IPS-20b (cell line): ENCODE results near the gene HABP2.

Experiments
- H3K27ac ChIP-seq: one replicate; pipeline ENCODE4 v1.5.1; 2013; ENCODE audit warnings: low read length
- H3K27me3 ChIP-seq: 2 replicates; pipeline ENCODE4 v1.6.1; 2013; ENCODE audit warnings: mild to moderate bottlenecking, low read length, inconsistent platforms; ENCODE audit not compliant: insufficient read depth
- H3K36me3 ChIP-seq: 2 replicates; pipeline ENCODE4 v1.6.1; 2013; ENCODE audit warnings: low read depth, mild to moderate bottlenecking, inconsistent platforms, low read length, moderate library complexity; ENCODE audit not compliant: insufficient read depth
- H3K4me1 ChIP-seq: 2 replicates; pipeline ENCODE4 v1.6.1; 2013; ENCODE audit warnings: mild to moderate bottlenecking, control low read depth, inconsistent platforms, low read length, moderate library complexity; ENCODE audit not compliant: insufficient read depth
- H3K4me3 ChIP-seq: 2 replicates; pipeline ENCODE4 v1.5.1; 2013; ENCODE audit warnings: mild to moderate bottlenecking, low read length, inconsistent platforms
- H3K9ac ChIP-seq: 2 replicates; pipeline ENCODE4 v1.6.1; 2013; ENCODE audit warnings: low read depth, mild to moderate bottlenecking, inconsistent platforms, low read length, moderate library complexity
- H3K9me3 ChIP-seq: 2 replicates; pipeline ENCODE4 v1.6.1; 2013; ENCODE audit warnings: mild to moderate bottlenecking, low read depth, low read length, inconsistent platforms; ENCODE audit not compliant: insufficient read depth

HABP2 gene

DNA sequence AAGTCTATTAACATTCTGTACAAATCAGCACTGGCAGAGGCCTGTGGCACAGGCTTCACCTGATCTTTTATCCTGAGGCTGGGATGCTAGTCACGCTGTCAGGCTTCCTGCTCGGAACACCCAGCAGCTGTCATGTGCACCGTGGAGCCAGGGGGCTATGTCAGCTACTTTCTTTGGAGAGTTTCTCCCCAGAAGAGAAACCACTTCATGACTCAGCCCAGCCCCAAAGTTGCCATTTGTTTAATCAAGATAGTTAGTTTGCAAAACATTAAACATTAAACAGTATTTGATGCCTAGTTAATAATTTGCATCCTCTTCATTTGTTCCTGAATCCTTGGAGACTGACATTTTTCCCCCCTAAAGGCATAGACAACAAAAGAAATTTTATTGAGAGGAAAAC is at the start of gene HABP2:
TSS of gene HABP2 (plus strand) at position 353 of the 400 bp plus-strand sequence. CDS start 69 bp downstream, outside the sequence.
- H3K9ac ChIP-seq = no peak within 1 kb of the TSS
- peaks cover 94% of the 10 kb centered on the region for H3K27me3 ChIP-seq
- H3K4me3 ChIP-seq = no peak within 1 kb of the TSS
- peaks cover 2% of the 10 kb centered on the region for H3K4me1 ChIP-seq
- H3K36me3 ChIP-seq = no peaks in the 10 kb centered on the region
- no peak within 1 kb of the TSS for H3K27ac ChIP-seq
- H3K9me3 ChIP-seq = no peaks in the 10 kb centered on the region

DNA sequence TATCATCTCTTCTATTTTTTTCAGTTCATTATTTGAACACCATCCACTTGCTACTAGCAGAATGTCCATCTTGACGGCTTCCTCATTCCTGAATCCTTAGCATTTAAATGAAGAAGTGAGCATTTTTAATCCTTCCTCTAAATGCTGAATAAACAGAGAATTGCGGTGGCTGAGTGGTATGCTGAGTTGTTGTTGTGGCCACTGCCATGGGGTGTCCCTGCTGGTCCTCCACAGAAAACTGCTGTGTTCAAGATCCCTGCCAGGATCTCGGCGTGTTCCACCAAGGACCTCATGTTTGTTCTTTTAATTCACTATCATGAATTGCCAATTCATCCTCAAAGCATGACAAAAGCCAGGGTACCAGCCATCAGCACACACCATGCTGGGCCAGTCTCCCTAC is 48.9 kb upstream of the HABP2 start:
- Histone ChIP-seq H3K27ac (no peak overlapping the region), H3K9me3 (no peaks in the 10 kb centered on the region), H3K36me3 (no peaks in the 10 kb centered on the region), H3K4me3 (no peak overlapping the region), H3K27me3 (no peaks in the 10 kb centered on the region), H3K4me1 (no peaks in the 10 kb centered on the region), H3K9ac (no peak overlapping the region)

DNA sequence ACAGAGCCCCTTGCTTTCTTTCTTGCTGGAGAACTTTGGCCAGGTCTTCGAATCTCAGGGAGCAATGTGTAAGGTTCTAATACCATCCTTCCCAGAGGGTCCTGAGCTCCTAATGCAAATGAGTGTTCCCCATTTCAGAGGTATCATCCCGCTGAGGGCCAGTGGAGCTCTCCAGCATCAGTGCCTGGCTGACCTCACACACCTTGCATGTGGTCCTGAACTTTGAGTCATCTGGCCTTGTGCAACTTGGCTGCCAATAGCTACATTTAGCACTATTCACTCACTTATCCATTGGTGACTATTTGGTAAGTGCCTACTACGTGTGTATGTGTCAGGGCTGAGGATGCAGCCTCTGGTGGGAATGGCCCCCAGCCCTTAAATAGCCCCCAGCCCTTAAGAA is 48.4 kb upstream of the HABP2 start:
- Histone ChIP-seq H3K9ac (no peak overlapping the region), H3K27me3 (no peaks in the 10 kb centered on the region), H3K36me3 (no peaks in the 10 kb centered on the region), H3K4me1 (no peaks in the 10 kb centered on the region), H3K27ac (no peak overlapping the region), H3K9me3 (no peaks in the 10 kb centered on the region), H3K4me3 (no peak overlapping the region)

DNA sequence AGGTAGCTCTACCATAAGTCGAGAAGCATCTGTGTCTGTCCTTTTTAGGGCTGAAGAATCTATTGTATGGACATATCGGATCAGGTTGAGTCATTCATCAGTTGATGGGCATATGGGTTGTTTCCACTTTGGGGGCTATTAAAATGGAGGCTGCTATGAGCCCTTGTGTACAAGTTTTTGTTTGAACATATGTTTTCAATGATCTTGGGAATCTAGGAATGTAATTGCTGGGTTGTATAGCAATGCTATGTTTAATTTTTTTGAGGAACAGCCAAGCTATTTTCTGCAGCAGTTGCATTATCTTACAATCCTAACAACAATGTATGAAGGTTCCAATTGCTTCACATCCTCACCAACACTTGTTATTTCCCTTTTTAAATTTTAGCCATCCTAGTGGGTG is 46.4 kb upstream of the HABP2 start:
- no peaks in the 10 kb centered on the region for H3K4me1 ChIP-seq
- H3K36me3 ChIP-seq = no peaks in the 10 kb centered on the region
- no peaks in the 10 kb centered on the region for H3K27me3 ChIP-seq
- H3K9me3 ChIP-seq = peaks cover 10% of the 10 kb centered on the region; the same call in 1 of the 2 replicates
- no peak overlapping the region for H3K4me3 ChIP-seq
- no peak overlapping the region for H3K9ac ChIP-seq
- H3K27ac ChIP-seq = no peak overlapping the region

DNA sequence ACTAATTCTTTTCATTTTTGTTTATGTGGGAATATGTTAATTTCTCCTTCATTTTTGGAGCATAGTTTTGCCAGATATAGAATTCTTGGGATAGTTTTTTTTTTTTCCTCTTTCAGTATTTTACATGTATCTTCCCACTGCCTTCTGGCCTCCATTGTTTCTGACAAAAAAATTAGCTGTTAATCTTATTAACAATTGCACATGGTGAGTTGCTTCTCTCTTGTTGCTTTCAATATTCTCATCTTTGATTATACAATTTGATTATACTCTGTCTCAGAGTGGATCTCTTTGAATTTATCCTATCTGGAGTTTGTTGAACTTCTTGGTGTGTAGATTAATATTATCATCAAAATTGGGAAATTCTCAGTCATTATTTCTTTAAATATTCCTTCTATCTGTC is 41.4 kb upstream of the HABP2 start:
- Histone ChIP-seq H3K36me3 (no peaks in the 10 kb centered on the region), H3K27ac (no peak overlapping the region), H3K9me3 (peaks cover 13% of the 10 kb centered on the region; the same call in 1 of the 2 replicates), H3K9ac (no peak overlapping the region), H3K27me3 (no peaks in the 10 kb centered on the region), H3K4me3 (no peak overlapping the region), H3K4me1 (no peaks in the 10 kb centered on the region)

DNA sequence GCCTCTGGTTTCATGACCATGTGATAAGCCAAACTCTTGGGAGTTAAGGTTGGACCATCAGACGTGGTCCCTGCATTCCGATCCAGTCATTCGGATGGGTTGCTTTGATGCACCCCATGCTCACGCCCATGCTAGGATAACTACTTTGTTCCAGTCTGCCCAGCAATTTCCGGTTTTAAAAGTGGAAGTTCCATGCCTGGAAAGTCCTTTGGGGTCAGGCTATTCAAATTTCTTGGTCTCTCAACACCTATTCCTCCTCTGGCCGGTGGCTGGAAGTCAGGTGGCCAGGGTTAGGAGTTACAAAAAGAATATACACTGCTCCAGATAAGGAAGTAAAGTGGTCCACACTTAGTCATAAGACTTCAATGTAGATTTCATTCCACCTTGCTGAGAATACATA is 37.7 kb upstream of the HABP2 start:
- Histone ChIP-seq H3K9ac (no peak overlapping the region), H3K36me3 (no peaks in the 10 kb centered on the region), H3K9me3 (peaks cover 13% of the 10 kb centered on the region; the same call in 1 of the 2 replicates), H3K4me1 (no peaks in the 10 kb centered on the region), H3K4me3 (no peak overlapping the region), H3K27me3 (no peaks in the 10 kb centered on the region), H3K27ac (no peak overlapping the region)

DNA sequence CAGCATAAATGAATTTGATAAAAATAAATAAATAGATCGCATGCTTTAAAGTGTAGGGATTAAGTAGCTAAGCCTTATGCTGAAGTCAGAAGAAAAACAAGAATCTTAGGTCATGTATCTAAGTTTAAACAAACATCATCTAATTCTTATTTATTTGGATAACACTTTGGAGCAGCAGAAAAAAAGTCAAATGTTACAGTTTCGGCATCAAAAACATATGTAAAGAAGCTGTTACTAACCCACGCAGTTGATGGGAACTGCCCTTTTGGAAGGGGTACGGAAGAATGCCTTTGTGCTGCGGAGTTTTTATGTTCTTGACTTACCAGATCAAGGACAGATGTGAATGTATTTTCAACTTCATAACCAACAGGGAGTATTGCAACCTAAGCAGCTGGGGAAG is 37.3 kb upstream of the HABP2 start:
- Histone ChIP-seq H3K36me3 (no peaks in the 10 kb centered on the region), H3K9me3 (peaks cover 10% of the 10 kb centered on the region; the same call in 1 of the 2 replicates), H3K4me3 (no peak overlapping the region), H3K27ac (no peak overlapping the region), H3K9ac (no peak overlapping the region), H3K27me3 (no peaks in the 10 kb centered on the region), H3K4me1 (no peaks in the 10 kb centered on the region)

DNA sequence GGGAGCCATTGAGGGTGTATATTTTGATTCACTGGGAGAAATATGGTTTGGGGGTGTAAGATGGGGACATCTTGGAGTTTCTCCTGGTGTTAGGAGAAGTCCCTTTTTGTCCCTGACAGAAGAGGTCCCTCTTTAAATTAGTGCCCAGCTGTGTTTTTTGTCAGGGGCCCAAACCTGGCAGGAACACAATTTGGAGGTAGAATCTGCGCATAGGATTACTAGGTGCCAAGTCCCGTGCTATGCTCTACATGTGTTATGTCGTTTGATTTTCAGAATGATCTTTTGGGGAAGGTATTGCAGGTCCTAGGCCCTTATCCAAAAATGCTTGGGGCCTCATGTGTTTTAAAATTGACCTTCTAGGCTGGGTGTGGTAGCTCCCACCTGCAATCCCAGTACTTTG is 36.8 kb upstream of the HABP2 start:
- Histone ChIP-seq H3K27me3 (no peaks in the 10 kb centered on the region), H3K9me3 (peaks cover 7% of the 10 kb centered on the region; the same call in 1 of the 2 replicates), H3K4me3 (no peak overlapping the region), H3K27ac (no peak overlapping the region), H3K36me3 (no peaks in the 10 kb centered on the region), H3K4me1 (no peaks in the 10 kb centered on the region), H3K9ac (no peak overlapping the region)

DNA sequence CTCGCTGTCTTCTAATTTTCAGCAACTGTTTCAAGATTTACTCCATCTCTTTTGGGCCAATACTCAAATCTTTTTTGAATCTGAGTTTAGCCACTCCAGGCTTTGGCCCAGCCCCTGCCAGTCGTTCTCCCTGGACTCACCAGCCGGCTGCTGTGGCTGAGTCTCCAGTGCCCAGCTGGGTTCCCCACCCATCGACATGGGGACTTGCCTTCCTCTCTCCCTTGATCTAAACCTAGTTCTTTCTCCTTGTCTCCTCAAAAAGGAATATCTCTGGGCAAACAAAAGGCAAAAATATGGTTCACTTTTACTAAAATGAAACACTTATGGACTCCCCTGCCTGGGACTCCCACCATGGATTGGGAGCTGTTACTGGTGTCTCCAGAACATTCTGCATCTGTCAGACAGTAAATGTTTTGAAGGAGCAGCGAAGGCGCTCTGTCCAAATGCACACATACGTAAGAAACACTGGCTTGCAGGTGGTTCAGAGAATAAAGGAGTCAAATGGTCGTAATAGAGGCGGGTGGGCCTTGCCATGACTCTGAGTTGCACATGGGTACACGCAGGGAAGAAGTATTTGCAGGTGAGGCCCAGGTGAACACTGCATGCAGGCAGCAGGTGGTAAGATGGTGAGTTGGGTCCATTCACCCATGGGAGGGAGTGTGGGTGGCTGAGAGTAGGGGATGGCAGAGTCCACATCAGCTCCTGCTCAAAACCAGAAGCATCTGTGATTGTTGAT is 35.5 kb upstream of the HABP2 start:
- Histone ChIP-seq H3K27ac (no peak overlapping the region), H3K36me3 (no peaks in the 10 kb centered on the region), H3K27me3 (no peaks in the 10 kb centered on the region), H3K4me1 (no peaks in the 10 kb centered on the region), H3K9me3 (no peaks in the 10 kb centered on the region), H3K4me3 (no peak overlapping the region), H3K9ac (no peak overlapping the region)

DNA sequence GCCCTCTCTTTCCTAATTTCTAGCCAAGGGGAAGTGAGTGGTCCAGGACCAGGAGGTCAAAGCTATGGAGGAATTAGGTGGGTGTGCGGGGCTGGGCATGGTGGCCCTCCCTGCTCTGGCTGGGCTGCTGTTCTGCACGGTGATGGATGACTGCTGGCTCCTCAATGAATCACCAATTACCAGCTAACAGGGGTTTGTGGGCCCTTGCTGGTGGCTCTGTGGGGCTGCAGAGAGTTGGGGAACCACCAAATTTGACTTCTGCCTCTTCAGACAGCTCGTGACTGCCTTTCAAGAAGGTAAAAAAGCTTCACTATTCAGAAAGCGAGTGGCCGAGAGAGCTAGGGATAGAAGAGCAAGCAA is 35.0 kb upstream of the HABP2 start:
- Histone ChIP-seq H3K4me3 (no peak overlapping the region), H3K27ac (no peak overlapping the region), H3K4me1 (no peaks in the 10 kb centered on the region), H3K27me3 (no peaks in the 10 kb centered on the region), H3K36me3 (no peaks in the 10 kb centered on the region), H3K9ac (no peak overlapping the region), H3K9me3 (no peaks in the 10 kb centered on the region)

DNA sequence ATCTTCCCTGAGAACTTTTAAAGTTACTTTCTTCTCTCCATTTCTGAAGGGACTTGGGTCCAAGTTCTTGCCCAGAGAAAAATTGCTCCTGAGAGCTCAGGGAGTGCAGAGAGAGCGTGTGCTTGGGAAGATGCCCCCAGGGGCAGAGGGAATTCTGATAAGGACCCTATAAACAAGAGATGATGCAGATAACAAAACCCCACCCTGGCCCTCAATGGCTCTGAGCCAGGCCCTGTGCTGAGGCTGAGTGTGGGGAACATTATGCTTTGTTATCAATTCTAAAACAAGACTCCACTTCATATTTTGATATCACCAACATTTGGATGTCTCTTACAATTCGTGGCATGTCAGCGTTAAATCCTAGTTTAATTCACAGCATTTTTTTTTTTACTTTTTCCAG is 34.4 kb upstream of the HABP2 start:
- H3K9ac ChIP-seq = no peak overlapping the region
- H3K27ac ChIP-seq = no peak overlapping the region
- no peak overlapping the region for H3K4me3 ChIP-seq
- H3K27me3 ChIP-seq = no peaks in the 10 kb centered on the region
- H3K9me3 ChIP-seq = no peaks in the 10 kb centered on the region
- no peaks in the 10 kb centered on the region for H3K4me1 ChIP-seq
- no peaks in the 10 kb centered on the region for H3K36me3 ChIP-seq

DNA sequence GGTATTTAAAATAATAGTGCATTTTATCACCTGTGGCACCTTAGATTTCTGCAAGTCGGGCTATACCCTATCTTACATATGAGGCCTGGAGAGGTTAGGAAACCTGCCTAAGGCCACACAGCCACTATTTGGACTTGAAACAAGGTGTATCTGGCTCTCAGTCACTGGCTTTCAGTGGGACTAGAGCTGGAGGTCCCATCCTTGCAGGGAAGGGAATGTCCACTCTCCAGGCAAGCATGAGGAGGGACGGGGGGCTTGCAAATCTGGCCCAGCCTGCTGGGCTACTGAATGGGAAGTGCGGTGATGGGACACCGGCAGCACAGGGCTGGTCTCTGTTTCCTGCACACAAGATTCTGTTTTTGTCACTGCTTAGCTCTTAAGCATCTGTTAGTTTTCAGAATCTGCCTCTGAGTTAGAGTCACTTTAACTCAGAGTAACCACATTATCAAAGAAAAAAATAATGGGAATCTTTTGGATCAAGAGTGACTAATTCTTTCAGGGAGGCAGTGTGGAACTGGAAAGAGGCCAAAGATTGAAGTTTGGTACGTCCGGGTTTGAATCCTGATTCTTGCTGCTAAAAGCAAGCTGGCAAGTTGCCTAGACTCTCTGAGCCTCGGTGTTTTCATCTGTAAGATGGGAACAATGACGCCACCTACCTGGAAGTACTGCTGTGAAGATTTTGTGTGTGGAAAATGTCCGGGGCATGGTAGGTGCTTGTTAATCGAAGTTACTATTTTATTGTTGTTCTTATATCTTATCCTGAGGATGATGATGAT is 33.8 kb upstream of the HABP2 start:
- H3K9ac ChIP-seq = no peak overlapping the region
- no peaks in the 10 kb centered on the region for H3K4me1 ChIP-seq
- H3K4me3 ChIP-seq = no peak overlapping the region
- no peaks in the 10 kb centered on the region for H3K27me3 ChIP-seq
- no peak overlapping the region for H3K27ac ChIP-seq
- H3K36me3 ChIP-seq = no peaks in the 10 kb centered on the region
- H3K9me3 ChIP-seq = no peaks in the 10 kb centered on the region
